Psoas muscle (tissue), 8 donors: ENCODE results near the gene SNUPN. TPM values are rescaled to one million over a fixed set of nuclear protein-coding genes. Genes with fewer than 3 reads are reported as not detected.

ENCODE experiments used
- ATAC-seq, 4 donors: fragments of 200-7000 bp; cut with Tn5 transposase; one replicate each; pipeline ENCODE4 v1.9.1; 2020; ENCODE audit warnings: moderate library complexity in 3 of 4, mild to moderate bottlenecking in 2 of 4
- DNase-seq, 2 donors: peaks; one replicate each; pipeline ENCODE4 v3.0.0-alpha.2; 2020
- H3K27ac ChIP-seq: fragments of 200-600 bp; one replicate; pipeline ENCODE4 v1.8.0; 2022
- H3K27me3 ChIP-seq, 3 donors: fragments of 200-600 bp in 1 of 3; one replicate each; pipeline versions ENCODE4 v1.6.1 to v1.8.0; 2013 to 2022; ENCODE audit warnings: low read length in 2 of 3, mild to moderate bottlenecking in 2 of 3, moderate library complexity in 1 of 3; ENCODE audit not compliant: insufficient read depth in 3 of 3
- H3K36me3 ChIP-seq, 2 donors: fragments of 200-600 bp in 1 of 2; one replicate each; pipeline versions ENCODE4 v1.6.1 to v1.8.0; 2013 to 2022; ENCODE audit warnings: low read depth in 1 of 2, mild to moderate bottlenecking in 1 of 2, moderate library complexity in 1 of 2; ENCODE audit not compliant: insufficient read depth in 1 of 2
- H3K4me1 ChIP-seq: fragments of 200-600 bp; one replicate; pipeline ENCODE4 v1.8.0; 2022
- H3K4me3 ChIP-seq: fragments of 200-600 bp; one replicate; pipeline ENCODE4 v1.8.0; 2022; ENCODE audit warnings: mild to moderate bottlenecking
- H3K9me3 ChIP-seq: fragments of 200-600 bp; one replicate; pipeline ENCODE4 v1.8.0; 2022
- CTCF ChIP-seq: fragments of 200-600 bp; IDR thresholded peaks from one replicate; pipeline ENCODE4 v1.8.0; 2022; ENCODE audit warnings: antibody characterized with exemption
- WGBS, 3 donors: extraction: QIAGEN DNeasy Blood & Tissue Kit; methylation state at CpG; one replicate each; pipeline versions ENCODE4 v1.1.6 to v1.1.7; 2013; 5-methylcytosine and 5-hydroxymethylcytosine counted together
- intact Hi-C, 2 donors: fragments of 100-400 bp; cut with DNase I; formaldehyde crosslinking; loops; one replicate each; pipeline versions ENCODE4 v1.11.0 to v1.14.2; 2022
- long read RNA-seq, 2 donors: library from polyadenylated mRNA; unstranded; transcript quantifications; one replicate each; pipeline ENCODE4 v2.0.0, GENCODE V29; 2021
- polyA plus RNA-seq, 3 donors: library from polyadenylated mRNA; stranded (reverse); fragments of 200-250 nt; gene quantifications; one replicate each; pipeline ENCODE4 v1.2.3, GENCODE V29; 2013
- total RNA-seq, 4 donors: library from RNA; stranded (reverse); fragmentation: NEBNext Ultra II Directional in 2 of 4; extraction: Animal tissue kit (Norgen Biotek cat#: 25700) in 2 of 4; gene quantifications; one replicate each; pipeline versions ENCODE4 v1.2.1 to v1.2.4, GENCODE V29; 2021 to 2023
- donor health status: healthy with polysubstance abuse.
- donor health status: DM: no; HTN: no; CAD: no; lungs with moderate emphysema.
- donor health status: Bipolar disorder and iron deficiency.
- donor health status: healthy.
- donor health status: DM: yes; HTN: yes; CAD: no.
- donor health status: DM: no; HTN: no; CAD: no.
- donor health status: DM: no; HTN: no; CAD: no.
- donor health status: DM: yes; HTN: yes; CAD: no.

Gene SNUPN
- total RNA-seq, result 10 to 100 TPM; 17.1 to 21.9 (median 19.0) TPM
- polyA plus RNA-seq, result 10 to 100 TPM; 29.5 to 40.9 (median 31.5) TPM
- long read RNA-seq, donor 1, transcript SNUPN-201 (9 exons, 1,513 nt), result major isoform, 13 of 23 reads
- long read RNA-seq, donor 1, partial matches to known transcripts, result 1 of 23 reads
- long read RNA-seq, donor 1, other reads (novel, unspliced or antisense), result 3 of 23 reads
- long read RNA-seq, donor 2, transcript SNUPN-201 (9 exons, 1,513 nt), result major isoform, 22 of 37 reads
- long read RNA-seq, donor 2, partial matches to known transcripts, result 3 of 37 reads
- long read RNA-seq, donor 2, other reads (novel, unspliced or antisense), result 7 of 37 reads

GRCh38 chr15:75625542-75626347 lies at the start of gene SNUPN:
SNUPN (minus strand) TSS chr15:75625725; CDS start chr15:75621051, 4,674 bp downstream.
- peak; percentile 94 to 95 (median 95) for ATAC-seq
- Histone ChIP-seq H3K27ac (peak within 1 kb of the TSS; percentile 94), H3K9me3 (no peaks in the 10 kb centered on the region), H3K36me3 (peaks cover 0 to under 1% of the 10 kb centered on the region in 2 donors), H3K4me3 (peak within 1 kb of the TSS; percentile 81), H3K27me3 (no peaks in the 10 kb centered on the region), H3K4me1 (peaks cover 8% of the 10 kb centered on the region)
- no peak for TF ChIP-seq CTCF
- peak; percentile 95 to 97 for DNase-seq
- intact Hi-C loops, result loop anchor here (5.0 to 10.0 kb wide), 3 partner anchors 38 to 261 kb away; partner anchors contain the start of gene MAN2C1 (in 1 of the 2)
- whole genome bisulfite sequencing, 3 donors, result 1% methylated on average over 36 to 47 of the region's 47 CpGs

- H3K9me3 ChIP-seq, result no peaks in the 10 kb centered on the region
- peak overlapping the region; percentile 49 for H3K27ac ChIP-seq
- 60 to 79% (median 74%) methylated on average over 8 of the region's 8 CpGs for WGBS, 3 donors
- DNase-seq (no peak), ATAC-seq (no peak)
- no peak for TF ChIP-seq CTCF
- H3K4me3 ChIP-seq, result no peak overlapping the region
- no peaks in the 10 kb centered on the region for H3K27me3 ChIP-seq
- H3K4me1 ChIP-seq, result peaks cover 35% of the 10 kb centered on the region
- intact Hi-C loops, result loop anchor here in 1 of 2 donors (10.0 kb wide), 1 partner anchor 160 kb away; no protein-coding TSS in a partner anchor
- peaks cover 0 to 16% of the 10 kb centered on the region in 2 donors for H3K36me3 ChIP-seq
Observed at GRCh38 chr15:75674366-75674765, 48.8 kb upstream of the SNUPN start.

- Histone ChIP-seq H3K27ac (peak overlapping the region; percentile 56), H3K4me1 (peaks cover 35% of the 10 kb centered on the region), H3K27me3 (no peaks in the 10 kb centered on the region), H3K9me3 (no peaks in the 10 kb centered on the region), H3K4me3 (no peak overlapping the region), H3K36me3 (peaks cover 0 to 15% of the 10 kb centered on the region in 2 donors)
- DNase-seq (peak; percentile 87 to 94), ATAC-seq (peak; percentile 27 to 60 (median 42))
- intact Hi-C loops, result loop anchor here in 1 of 2 donors (10.0 kb wide), 1 partner anchor 159 kb away; no protein-coding TSS in a partner anchor
- no peak for TF ChIP-seq CTCF
- 47 to 77% (median 56%) methylated on average over 7 to 10 of the region's 10 CpGs for WGBS, 3 donors
Observed at GRCh38 chr15:75673426-75674235, 48.1 kb upstream of the SNUPN start.

- Histone ChIP-seq H3K9me3 (no peaks in the 10 kb centered on the region), H3K4me3 (no peak overlapping the region), H3K27ac (peak overlapping the region; percentile 56), H3K27me3 (no peaks in the 10 kb centered on the region), H3K4me1 (peaks cover 35% of the 10 kb centered on the region), H3K36me3 (peaks cover 0 to 13% of the 10 kb centered on the region in 2 donors)
- DNase-seq (no peak), ATAC-seq (peak; percentile 16 to 53 (median 46))
- intact Hi-C loops, result loop anchor here in 1 of 2 donors (10.0 kb wide), 1 partner anchor 158 kb away; no protein-coding TSS in a partner anchor
- TF ChIP-seq CTCF, result no peak
- 29 to 47% (median 32%) methylated on average over 14 of the region's 14 CpGs for WGBS, 3 donors
Observed at GRCh38 chr15:75672646-75673425, 47.3 kb upstream of the SNUPN start.
